ENCODE results near the gene FGFR1OP2. TPM values are rescaled to one million over a fixed set of nuclear protein-coding genes. Genes with fewer than 3 reads are reported as not detected.

FGFR1OP2 gene
- total and polyA plus RNA-seq, 10 donors, result 27.2 to 142 (median 70.1) TPM

- Histone ChIP-seq H3K27ac (peak overlapping the region in 3 of 8 donors; percentile 1 to 17 (median 1)), H3K27me3 (replicated peaks in 1 of 7) (no peaks in the 10 kb centered on the region), H3K36me3 (no peaks in the 10 kb centered on the region), H3K4me3 (no peak overlapping the region), H3K4me1 (peaks cover 0 to 99% (median 49%) of the 10 kb centered on the region in 6 donors), H3K9me3 (no peaks in the 10 kb centered on the region)
- 62 to 79% (median 73%) methylated on average over 5 of the region's 5 CpGs for WGBS, 5 donors
- intact Hi-C loops (cut with DNase I; ENCODE audit: low total_unique reads), result loop anchor here (10.0 kb wide), 1 partner anchor 53 kb away; no protein-coding TSS in a partner anchor
- DNase-seq, result no peak
- TF ChIP-seq POLR2A (IDR thresholded peaks at IDR 0.05), result no peak
- TF ChIP-seq CTCF (IDR thresholded peaks at IDR 0.05 in 8 of 11, conservative IDR thresholded peaks at IDR 0.05 in 3 of 11), result no peak
- TF ChIP-seq POLR2AphosphoS5 (IDR thresholded peaks at IDR 0.05), result no peak
These were observed 69.8 kb downstream of the FGFR1OP2 start for GRCh38 chr12:27008081-27008480.

GRCh38 chr12:27009881-27010301 lies 71.6 kb downstream of the FGFR1OP2 start:
- no peak for DNase-seq
- intact Hi-C loops (cut with DNase I; ENCODE audit: low total_unique reads), result loop anchor here (5.0 to 10.0 kb wide), 3 partner anchors 55 to 297 kb away; no protein-coding TSS in a partner anchor
- 3 to 21% (median 17%) methylated on average over 1 of the region's 1 CpG for WGBS, 5 donors
- Histone ChIP-seq H3K4me1 (peaks cover 2 to 94% (median 56%) of the 10 kb centered on the region in 6 donors), H3K27me3 (replicated peaks in 1 of 7) (no peaks in the 10 kb centered on the region), H3K27ac (peak overlapping the region in 3 of 8 donors; percentile 17 to 36 (median 21)), H3K4me3 (no peak overlapping the region), H3K9me3 (no peaks in the 10 kb centered on the region), H3K36me3 (no peaks in the 10 kb centered on the region)
- no peak for TF ChIP-seq POLR2AphosphoS5 (IDR thresholded peaks at IDR 0.05)
- TF ChIP-seq CTCF (IDR thresholded peaks at IDR 0.05 in 8 of 11, conservative IDR thresholded peaks at IDR 0.05 in 3 of 11), result no peak
- no peak for TF ChIP-seq POLR2A (IDR thresholded peaks at IDR 0.05)

GRCh38 chr12:27012239-27012981 lies 74.1 kb downstream of the FGFR1OP2 start:
- Histone ChIP-seq H3K27me3 (replicated peaks in 1 of 7) (no peaks in the 10 kb centered on the region), H3K4me3 (peak overlapping the region in 1 of 8 donors; percentile 98), H3K4me1 (peaks cover 10 to 88% (median 67%) of the 10 kb centered on the region in 6 donors), H3K27ac (peak overlapping the region in 2 of 8 donors; percentile 92 to 97), H3K9me3 (no peaks in the 10 kb centered on the region), H3K36me3 (no peaks in the 10 kb centered on the region)
- intact Hi-C loops (cut with DNase I; ENCODE audit: low total_unique reads), result loop anchor here (5.0 to 10.0 kb wide), 2 partner anchors 158 to 295 kb away; no protein-coding TSS in a partner anchor
- no peak for DNase-seq
- WGBS, 5 donors, result 80 to 90% (median 86%) methylated on average over 14 of the region's 14 CpGs
- TF ChIP-seq POLR2A (IDR thresholded peaks at IDR 0.05) (no peak), POLR2AphosphoS5 (IDR thresholded peaks at IDR 0.05) (no peak)

GRCh38 chr12:27012982-27013255 lies 74.6 kb downstream of the FGFR1OP2 start:
- H3K4me3 ChIP-seq, result peak overlapping the region in 4 of 8 donors; percentile 85 to 98 (median 94)
- H3K27me3 ChIP-seq (replicated peaks in 1 of 7), result no peaks in the 10 kb centered on the region
- no peaks in the 10 kb centered on the region for H3K9me3 ChIP-seq
- intact Hi-C loops (cut with DNase I; ENCODE audit: low total_unique reads), result loop anchor here (5.0 to 10.0 kb wide), 2 partner anchors 158 to 294 kb away; no protein-coding TSS in a partner anchor
- no peak for DNase-seq
- TF ChIP-seq POLR2A (IDR thresholded peaks at IDR 0.05) (no peak), CTCF (IDR thresholded peaks at IDR 0.05 in 8 of 11, conservative IDR thresholded peaks at IDR 0.05 in 3 of 11) (no peak), POLR2AphosphoS5 (IDR thresholded peaks at IDR 0.05) (no peak)
- H3K36me3 ChIP-seq, result no peaks in the 10 kb centered on the region
- H3K4me1 ChIP-seq, result peaks cover 10 to 83% (median 63%) of the 10 kb centered on the region in 6 donors
- 44 to 63% (median 55%) methylated on average over 5 of the region's 5 CpGs for WGBS, 5 donors
- peak overlapping the region in 5 of 8 donors; percentile 92 to 97 (median 96) for H3K27ac ChIP-seq

Measured in spleen (tissue), 11 donors.